IPS-NIHi7 (cell line): ENCODE measurements around the gene BLMH.
"Not testable (repeated sequence)": the region's sequence is repeated elsewhere in the genome, so short reads cannot be mapped to it uniquely, and the experiment has no call there.

Source experiments
- DNase-seq: peaks from one replicate; pipeline ENCODE4 v3.0.0; 2012; ENCODE audit warnings: mixed read lengths; ENCODE audit errors: extremely low spot score

BLMH gene

GRCh38 chr17:30228011-30228410, 63.7 kb downstream of the BLMH start:
- no peak for DNase-seq

GRCh38 chr17:30226878-30227277, 64.9 kb downstream of the BLMH start:
- DNase-seq = no peak

- no peak for DNase-seq
Measured at GRCh38 chr17:30225919-30226553, 65.7 kb downstream of the BLMH start.

- no peak for DNase-seq
Measured at GRCh38 chr17:30225112-30225511, 66.6 kb downstream of the BLMH start.

- no peak for DNase-seq
Measured at GRCh38 chr17:30224419-30224960, 67.3 kb downstream of the BLMH start.

GRCh38 chr17:30222721-30223175, 69.0 kb downstream of the BLMH start:
- DNase-seq = no peak

GRCh38 chr17:30222251-30222650, 69.5 kb downstream of the BLMH start:
- no peak for DNase-seq

- no peak for DNase-seq
Measured at GRCh38 chr17:30221346-30221745, 70.4 kb downstream of the BLMH start.

GRCh38 chr17:30220414-30220813, 71.3 kb downstream of the BLMH start:
- no peak for DNase-seq

- DNase-seq = no peak
Measured at GRCh38 chr17:30219833-30220232, 71.9 kb downstream of the BLMH start.

GRCh38 chr17:30219315-30219714, 72.4 kb downstream of the BLMH start:
- DNase-seq = no peak

- no peak for DNase-seq
Measured at GRCh38 chr17:30218799-30219198, 72.9 kb downstream of the BLMH start.

GRCh38 chr17:30217746-30218245, 73.9 kb downstream of the BLMH start:
- no peak for DNase-seq

- no peak for DNase-seq
Measured at GRCh38 chr17:30217054-30217453, 74.7 kb downstream of the BLMH start.

GRCh38 chr17:30212750-30213149, 79.0 kb downstream of the BLMH start:
- DNase-seq = no peak

- no peak for DNase-seq
Measured at GRCh38 chr17:30211371-30211770, 80.4 kb downstream of the BLMH start.

GRCh38 chr17:30210901-30211300, 80.8 kb downstream of the BLMH start:
- no peak for DNase-seq

- no peak for DNase-seq
Measured at GRCh38 chr17:30210366-30210765, 81.4 kb downstream of the BLMH start.

- DNase-seq = no peak
Measured at GRCh38 chr17:30209930-30210329, 81.8 kb downstream of the BLMH start.

GRCh38 chr17:30208214-30208613, 83.5 kb downstream of the BLMH start:
- DNase-seq = no peak

- no peak for DNase-seq
Measured at GRCh38 chr17:30207655-30208054, 84.1 kb downstream of the BLMH start.

GRCh38 chr17:30203471-30203981, 88.2 kb downstream of the BLMH start:
- DNase-seq = peak; percentile 66

- DNase-seq = not testable (repeated sequence)
Measured at GRCh38 chr17:30200656-30201055, 91.1 kb downstream of the BLMH start.
